ENCODE results near the gene USP15.

The USP15 gene

DNA sequence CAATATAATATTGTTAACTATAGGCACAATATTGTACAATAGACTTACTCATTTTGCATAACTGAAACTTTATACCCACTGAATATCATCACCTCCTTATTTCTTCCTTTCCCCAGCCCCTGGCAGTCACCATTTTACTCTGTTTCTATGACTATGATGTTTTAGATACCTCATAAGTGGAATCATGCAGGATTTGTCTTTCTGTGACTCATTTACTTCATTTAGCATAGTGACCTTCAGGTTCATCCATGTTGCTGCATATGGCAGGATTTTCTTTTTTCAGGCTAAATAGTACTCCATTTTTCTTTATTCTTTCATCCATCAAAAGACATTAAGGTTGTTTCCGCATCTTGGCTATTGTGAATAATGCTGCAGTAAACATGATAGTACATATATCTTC, 18.9 kb downstream of the USP15 start:
- no peak overlapping the region for H3K4me3 ChIP-seq (ENCODE audit: low read length)
- TF ChIP-seq, protein P1, sequence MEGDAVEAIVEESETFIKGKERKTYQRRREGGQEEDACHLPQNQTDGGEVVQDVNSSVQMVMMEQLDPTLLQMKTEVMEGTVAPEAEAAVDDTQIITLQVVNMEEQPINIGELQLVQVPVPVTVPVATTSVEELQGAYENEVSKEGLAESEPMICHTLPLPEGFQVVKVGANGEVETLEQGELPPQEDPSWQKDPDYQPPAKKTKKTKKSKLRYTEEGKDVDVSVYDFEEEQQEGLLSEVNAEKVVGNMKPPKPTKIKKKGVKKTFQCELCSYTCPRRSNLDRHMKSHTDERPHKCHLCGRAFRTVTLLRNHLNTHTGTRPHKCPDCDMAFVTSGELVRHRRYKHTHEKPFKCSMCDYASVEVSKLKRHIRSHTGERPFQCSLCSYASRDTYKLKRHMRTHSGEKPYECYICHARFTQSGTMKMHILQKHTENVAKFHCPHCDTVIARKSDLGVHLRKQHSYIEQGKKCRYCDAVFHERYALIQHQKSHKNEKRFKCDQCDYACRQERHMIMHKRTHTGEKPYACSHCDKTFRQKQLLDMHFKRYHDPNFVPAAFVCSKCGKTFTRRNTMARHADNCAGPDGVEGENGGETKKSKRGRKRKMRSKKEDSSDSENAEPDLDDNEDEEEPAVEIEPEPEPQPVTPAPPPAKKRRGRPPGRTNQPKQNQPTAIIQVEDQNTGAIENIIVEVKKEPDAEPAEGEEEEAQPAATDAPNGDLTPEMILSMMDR (conservative IDR thresholded peaks at IDR 0.05; ENCODE audit: low read length), result no peak
- DNase-seq (ENCODE audit: low read depth), result no peak

DNA sequence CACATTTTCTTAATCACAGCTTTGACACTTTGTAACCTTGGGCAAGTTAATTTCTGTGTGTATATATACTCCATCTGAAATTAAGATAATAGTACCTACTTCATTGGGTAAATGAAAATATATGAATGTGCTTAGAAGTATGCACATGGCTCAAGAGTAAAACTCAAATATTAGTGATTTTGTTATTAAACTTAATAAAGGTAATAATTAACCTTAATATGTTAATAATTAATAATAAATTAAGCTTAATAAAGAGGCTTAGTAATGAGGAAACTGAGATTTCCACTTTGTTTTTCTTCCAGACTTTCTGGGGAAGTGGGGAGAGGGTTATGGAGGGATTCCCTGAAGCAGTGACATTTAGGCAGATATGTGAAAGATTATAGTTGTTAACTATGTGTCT, 19.8 kb downstream of the USP15 start:
- no peak for DNase-seq (ENCODE audit: low read depth)
- no peak overlapping the region for H3K4me3 ChIP-seq (ENCODE audit: low read length)
- TF ChIP-seq, protein P1 (conservative IDR thresholded peaks at IDR 0.05; ENCODE audit: low read length), result no peak

DNA sequence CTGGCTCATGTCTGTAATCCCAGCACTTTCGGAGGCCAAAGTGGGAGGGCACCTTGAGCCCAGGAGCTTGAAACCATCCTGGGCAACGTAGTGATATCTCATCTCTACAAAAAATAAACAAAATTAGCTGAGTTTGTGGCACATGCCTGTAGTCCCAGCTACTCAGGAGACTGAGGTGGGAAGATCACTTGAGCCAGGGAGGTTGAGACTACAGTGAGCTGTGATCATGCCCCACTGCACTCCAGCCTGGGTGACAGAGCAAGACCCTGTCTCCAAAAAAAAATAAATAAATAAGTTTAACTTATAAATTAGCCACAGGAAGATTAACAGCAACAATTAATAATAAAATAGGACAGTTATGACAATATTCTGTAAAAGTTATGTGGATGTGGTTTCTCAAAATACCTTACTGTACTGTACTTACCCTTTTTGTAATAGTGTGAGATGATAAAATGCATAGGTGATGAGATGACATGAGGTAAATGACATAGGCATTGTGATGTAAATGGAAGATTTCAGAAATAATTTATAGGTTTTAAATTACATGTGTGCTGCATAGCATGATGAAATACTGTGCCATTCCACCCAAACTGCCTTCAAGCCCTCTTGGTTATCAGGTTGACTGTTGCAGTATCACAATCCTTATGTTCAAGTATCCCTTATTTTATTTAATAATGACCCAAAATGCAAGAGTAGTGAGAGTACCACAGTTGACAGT, 22.0 kb downstream of the USP15 start:
- TF ChIP-seq, protein P1 (conservative IDR thresholded peaks at IDR 0.05; ENCODE audit: low read length), result no peak
- no peak overlapping the region for H3K4me3 ChIP-seq (ENCODE audit: low read length)
- DNase-seq (ENCODE audit: low read depth), result no peak

DNA sequence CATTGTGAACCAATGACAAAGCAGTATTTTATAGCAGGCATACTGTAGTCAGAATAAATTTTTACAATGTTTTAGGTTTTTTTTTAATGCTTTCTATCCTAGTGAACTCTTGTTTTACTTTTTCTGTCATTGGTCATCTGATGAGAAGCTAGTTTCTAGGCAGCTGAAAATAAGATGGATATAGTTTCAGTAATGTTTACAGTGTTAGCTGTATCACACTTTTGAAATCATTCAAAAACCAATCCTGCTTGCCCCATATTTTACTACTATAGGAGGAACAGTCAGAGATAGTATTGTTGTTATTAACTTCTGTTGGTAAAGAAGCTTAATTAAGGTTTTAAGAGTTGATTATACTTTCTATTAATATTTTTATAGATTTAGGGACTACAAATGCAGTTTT, 24.5 kb downstream of the USP15 start:
- H3K4me3 ChIP-seq (ENCODE audit: low read length), result no peak overlapping the region
- TF ChIP-seq, protein P1 (conservative IDR thresholded peaks at IDR 0.05; ENCODE audit: low read length), result no peak
- DNase-seq (ENCODE audit: low read depth), result no peak

DNA sequence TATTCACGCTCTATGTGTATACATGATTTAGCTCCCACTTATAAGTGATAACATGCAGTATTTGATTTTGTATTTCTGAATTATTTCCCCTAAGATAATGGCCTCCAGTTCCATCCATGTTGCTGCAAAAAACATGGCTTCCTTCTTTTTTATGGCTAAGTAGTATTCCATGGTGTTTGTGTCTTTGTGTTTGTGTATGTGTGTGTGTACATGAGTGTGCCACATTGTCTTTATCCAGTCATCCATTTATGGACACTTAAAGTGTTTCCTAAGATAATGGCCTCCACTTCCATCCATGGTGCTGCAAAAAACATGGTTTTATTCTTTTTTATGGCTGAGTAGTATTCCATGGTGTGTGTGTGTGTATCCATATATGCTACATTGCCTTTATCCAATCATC, 25.1 kb downstream of the USP15 start:
- DNase-seq (ENCODE audit: low read depth), result no peak
- no peak overlapping the region for H3K4me3 ChIP-seq (ENCODE audit: low read length)
- TF ChIP-seq, protein P1 (conservative IDR thresholded peaks at IDR 0.05; ENCODE audit: low read length), result no peak

DNA sequence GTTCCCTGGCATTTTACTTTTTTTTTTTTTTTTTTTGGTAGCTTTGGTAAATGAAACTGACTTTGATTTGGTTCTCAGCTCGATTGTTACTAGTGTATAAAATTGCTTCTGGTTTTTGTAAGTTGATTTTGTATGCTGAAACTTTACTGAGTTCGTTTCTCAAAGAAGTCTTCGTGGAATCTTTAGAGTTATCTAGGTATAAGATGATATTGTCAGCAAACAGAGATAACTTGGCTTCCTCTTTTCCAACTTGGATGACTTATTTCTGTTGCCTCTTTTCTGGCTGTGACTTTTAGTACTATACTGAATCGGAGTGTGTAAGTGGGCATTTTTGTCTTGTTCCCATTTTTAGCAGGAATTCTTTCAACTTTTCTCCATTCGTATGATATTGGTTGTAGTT, 28.1 kb downstream of the USP15 start:
- no peak for DNase-seq (ENCODE audit: low read depth)
- no peak overlapping the region for H3K4me3 ChIP-seq (ENCODE audit: low read length)
- TF ChIP-seq, protein P1 (conservative IDR thresholded peaks at IDR 0.05; ENCODE audit: low read length), result no peak

DNA sequence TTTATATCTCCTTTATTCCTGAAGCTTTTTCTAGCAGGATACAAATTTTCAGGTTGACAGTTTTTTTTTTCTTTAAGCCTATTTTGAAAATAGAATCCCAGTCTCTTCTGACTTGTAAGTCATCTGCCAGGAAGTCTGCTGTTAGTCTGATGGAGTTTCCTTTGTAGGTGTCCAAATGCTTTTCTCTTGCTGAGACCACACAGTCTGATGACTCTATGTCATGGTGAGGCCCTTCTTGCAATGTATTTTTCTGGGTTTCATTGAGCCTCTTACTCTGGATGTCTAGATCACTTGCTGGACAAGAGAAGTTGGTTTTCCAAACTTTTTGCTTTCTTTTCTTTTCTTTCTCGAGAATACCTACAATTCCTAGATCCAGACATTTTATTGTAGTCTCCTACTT, 30.6 kb downstream of the USP15 start:
- no peak for DNase-seq (ENCODE audit: low read depth)
- H3K4me3 ChIP-seq (ENCODE audit: low read length), result no peak overlapping the region
- TF ChIP-seq, protein P1 (conservative IDR thresholded peaks at IDR 0.05; ENCODE audit: low read length), result no peak
